ENCODE measurements around the gene ACADSB.

DNA sequence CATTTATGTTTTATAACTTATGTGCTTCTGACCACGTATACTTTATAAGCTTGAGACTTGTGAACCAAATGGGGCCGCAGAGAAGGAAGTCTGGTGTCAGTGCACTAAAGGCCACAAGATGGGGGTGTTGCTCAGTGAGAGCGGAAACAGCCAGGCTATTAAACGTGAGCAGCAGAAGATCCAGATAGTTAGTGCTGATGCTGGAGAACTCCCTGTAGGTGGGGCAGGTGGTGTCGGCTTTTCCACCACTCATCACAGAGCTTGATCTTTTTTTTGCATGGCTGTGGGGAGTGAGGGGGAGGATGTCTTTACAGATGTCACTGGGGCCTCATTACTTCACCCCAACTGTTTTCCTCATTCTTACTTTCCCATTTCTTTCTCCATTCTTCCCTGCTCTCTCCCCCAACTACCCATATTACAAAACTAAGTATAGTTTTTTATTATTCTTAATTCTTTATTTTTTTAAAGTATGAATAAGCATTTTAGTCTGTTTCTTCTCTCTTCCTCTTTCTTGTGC, 34.7 kb downstream of the ACADSB start:
- TF ChIP-seq POLR2AphosphoS5 (IDR thresholded peaks at IDR 0.05) (no peak), POLR2A (IDR thresholded peaks at IDR 0.05) (no peak), EP300 (IDR thresholded peaks at IDR 0.05) (no peak)
- TF ChIP-seq, protein P1, sequence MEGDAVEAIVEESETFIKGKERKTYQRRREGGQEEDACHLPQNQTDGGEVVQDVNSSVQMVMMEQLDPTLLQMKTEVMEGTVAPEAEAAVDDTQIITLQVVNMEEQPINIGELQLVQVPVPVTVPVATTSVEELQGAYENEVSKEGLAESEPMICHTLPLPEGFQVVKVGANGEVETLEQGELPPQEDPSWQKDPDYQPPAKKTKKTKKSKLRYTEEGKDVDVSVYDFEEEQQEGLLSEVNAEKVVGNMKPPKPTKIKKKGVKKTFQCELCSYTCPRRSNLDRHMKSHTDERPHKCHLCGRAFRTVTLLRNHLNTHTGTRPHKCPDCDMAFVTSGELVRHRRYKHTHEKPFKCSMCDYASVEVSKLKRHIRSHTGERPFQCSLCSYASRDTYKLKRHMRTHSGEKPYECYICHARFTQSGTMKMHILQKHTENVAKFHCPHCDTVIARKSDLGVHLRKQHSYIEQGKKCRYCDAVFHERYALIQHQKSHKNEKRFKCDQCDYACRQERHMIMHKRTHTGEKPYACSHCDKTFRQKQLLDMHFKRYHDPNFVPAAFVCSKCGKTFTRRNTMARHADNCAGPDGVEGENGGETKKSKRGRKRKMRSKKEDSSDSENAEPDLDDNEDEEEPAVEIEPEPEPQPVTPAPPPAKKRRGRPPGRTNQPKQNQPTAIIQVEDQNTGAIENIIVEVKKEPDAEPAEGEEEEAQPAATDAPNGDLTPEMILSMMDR (IDR thresholded peaks at IDR 0.05): peak in 5 of 6 experiments; percentile 12 to 55 (median 38)
